Osteocyte (in vitro differentiated cells): ENCODE measurements around the gene F11. TPM values are rescaled to one million over a fixed set of nuclear protein-coding genes. Genes with fewer than 3 reads are reported as not detected.
"Not testable (repeated sequence)": the region's sequence is repeated elsewhere in the genome, so short reads cannot be mapped to it uniquely, and the experiment has no call there.

Source experiments
- DNase-seq: peaks from one replicate; pipeline ENCODE4 v3.0.0; 2021; ENCODE audit warnings: mixed read lengths; ENCODE audit not compliant: unreplicated experiment; ENCODE audit errors: extremely low spot score
- H3K27ac Mint-ChIP-seq: one replicate; pipeline ENCODE4 v1.8.0; 2021; ENCODE audit warnings: mild to moderate bottlenecking, mixed read lengths; ENCODE audit not compliant: unreplicated experiment
- H3K27me3 Mint-ChIP-seq: one replicate; pipeline ENCODE4 v1.8.0; 2021; ENCODE audit warnings: mixed read lengths; ENCODE audit not compliant: unreplicated experiment
- H3K36me3 Mint-ChIP-seq: one replicate; pipeline ENCODE4 v1.8.0; 2021; ENCODE audit warnings: mixed read lengths; ENCODE audit not compliant: unreplicated experiment
- H3K4me1 Mint-ChIP-seq: one replicate; pipeline ENCODE4 v1.8.0; 2021; ENCODE audit warnings: mixed read lengths; ENCODE audit not compliant: unreplicated experiment
- H3K4me3 Mint-ChIP-seq: one replicate; pipeline ENCODE4 v1.8.0; 2021; ENCODE audit warnings: mild to moderate bottlenecking, moderate library complexity, mixed read lengths; ENCODE audit not compliant: unreplicated experiment
- H3K9me3 Mint-ChIP-seq: one replicate; pipeline ENCODE4 v1.8.0; 2021; ENCODE audit warnings: mixed read lengths; ENCODE audit not compliant: unreplicated experiment
- total RNA-seq: library from RNA; stranded (reverse); gene quantifications from 2 replicates; pipeline ENCODE4 v1.2.1, GENCODE V29; 2021
- TF ChIP-seq, protein P1 (sequence below): fragments of 200-600 bp; sonication (generic); IDR thresholded peaks from 2 replicates; pipeline ENCODE4 v1.5.0; 2021; ENCODE audit warnings: antibody characterized with exemption, mild to moderate bottlenecking, moderate library complexity

Gene F11
- total RNA-seq, 1 donor from 2014 or later = not detected

DNA sequence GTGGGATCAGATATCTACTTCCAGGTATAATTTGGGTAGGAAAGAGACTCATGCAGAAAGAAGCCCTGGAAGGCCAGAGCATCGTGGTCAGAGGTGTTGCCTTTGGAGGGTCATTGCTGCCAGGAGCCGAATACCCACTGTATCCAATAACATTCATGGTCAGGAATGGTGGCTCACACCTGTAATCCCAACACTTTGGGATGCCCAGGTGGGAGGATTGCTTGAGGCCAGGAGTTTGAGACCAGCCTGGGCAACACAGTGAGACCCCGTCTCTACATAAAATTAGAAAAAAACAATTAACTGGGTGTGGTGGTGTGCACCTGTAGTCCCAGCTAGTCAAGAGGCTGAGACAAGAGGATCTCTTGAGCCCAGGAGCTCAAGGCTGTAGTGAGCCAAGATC, 10.9 kb upstream of the F11 start:
- H3K4me1 Mint-ChIP-seq = peaks cover 2% of the 10 kb centered on the region
- TF ChIP-seq, protein P1, sequence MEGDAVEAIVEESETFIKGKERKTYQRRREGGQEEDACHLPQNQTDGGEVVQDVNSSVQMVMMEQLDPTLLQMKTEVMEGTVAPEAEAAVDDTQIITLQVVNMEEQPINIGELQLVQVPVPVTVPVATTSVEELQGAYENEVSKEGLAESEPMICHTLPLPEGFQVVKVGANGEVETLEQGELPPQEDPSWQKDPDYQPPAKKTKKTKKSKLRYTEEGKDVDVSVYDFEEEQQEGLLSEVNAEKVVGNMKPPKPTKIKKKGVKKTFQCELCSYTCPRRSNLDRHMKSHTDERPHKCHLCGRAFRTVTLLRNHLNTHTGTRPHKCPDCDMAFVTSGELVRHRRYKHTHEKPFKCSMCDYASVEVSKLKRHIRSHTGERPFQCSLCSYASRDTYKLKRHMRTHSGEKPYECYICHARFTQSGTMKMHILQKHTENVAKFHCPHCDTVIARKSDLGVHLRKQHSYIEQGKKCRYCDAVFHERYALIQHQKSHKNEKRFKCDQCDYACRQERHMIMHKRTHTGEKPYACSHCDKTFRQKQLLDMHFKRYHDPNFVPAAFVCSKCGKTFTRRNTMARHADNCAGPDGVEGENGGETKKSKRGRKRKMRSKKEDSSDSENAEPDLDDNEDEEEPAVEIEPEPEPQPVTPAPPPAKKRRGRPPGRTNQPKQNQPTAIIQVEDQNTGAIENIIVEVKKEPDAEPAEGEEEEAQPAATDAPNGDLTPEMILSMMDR = no peak
- H3K36me3 Mint-ChIP-seq = peaks cover 1% of the 10 kb centered on the region
- no peak for DNase-seq
- H3K4me3 Mint-ChIP-seq = no peak overlapping the region
- H3K27me3 Mint-ChIP-seq = peaks cover 29% of the 10 kb centered on the region
- no peak overlapping the region for H3K27ac Mint-ChIP-seq
- H3K9me3 Mint-ChIP-seq = no peaks in the 10 kb centered on the region

DNA sequence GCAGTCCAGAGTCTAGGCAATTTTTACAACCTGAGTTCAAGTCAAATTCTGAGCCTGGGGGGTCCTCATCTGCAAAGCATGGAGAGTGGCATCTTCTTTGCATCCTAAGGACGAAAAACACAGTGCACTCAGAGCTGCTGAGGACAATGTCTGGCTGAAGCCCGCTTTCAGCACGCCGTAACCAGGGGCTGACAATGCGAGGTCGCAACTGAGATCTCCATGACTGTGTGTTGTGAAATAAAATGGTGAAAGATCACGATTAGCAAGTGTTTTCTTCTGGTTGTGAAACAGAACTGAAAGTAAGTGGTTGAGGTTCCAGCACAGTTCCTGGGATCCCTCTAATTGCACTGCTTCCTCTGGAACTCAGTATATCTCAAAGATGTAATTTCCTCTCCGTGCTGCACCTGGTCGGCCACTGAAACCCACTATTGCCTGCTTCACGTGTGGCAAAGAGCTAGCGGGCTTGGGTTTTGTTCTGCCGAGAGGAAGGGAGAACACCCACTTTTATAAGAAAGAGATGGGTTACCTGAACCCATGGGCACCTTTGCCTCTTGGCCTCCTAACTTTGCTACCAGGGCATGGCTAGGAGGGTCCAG, 7.7 kb upstream of the F11 start:
- Mint-ChIP-seq H3K27ac (no peak overlapping the region), H3K27me3 (peaks cover 22% of the 10 kb centered on the region), H3K36me3 (peaks cover 1% of the 10 kb centered on the region), H3K4me3 (no peak overlapping the region), H3K4me1 (peaks cover 9% of the 10 kb centered on the region), H3K9me3 (no peaks in the 10 kb centered on the region)
- TF ChIP-seq, protein P1 = no peak
- DNase-seq = no peak

DNA sequence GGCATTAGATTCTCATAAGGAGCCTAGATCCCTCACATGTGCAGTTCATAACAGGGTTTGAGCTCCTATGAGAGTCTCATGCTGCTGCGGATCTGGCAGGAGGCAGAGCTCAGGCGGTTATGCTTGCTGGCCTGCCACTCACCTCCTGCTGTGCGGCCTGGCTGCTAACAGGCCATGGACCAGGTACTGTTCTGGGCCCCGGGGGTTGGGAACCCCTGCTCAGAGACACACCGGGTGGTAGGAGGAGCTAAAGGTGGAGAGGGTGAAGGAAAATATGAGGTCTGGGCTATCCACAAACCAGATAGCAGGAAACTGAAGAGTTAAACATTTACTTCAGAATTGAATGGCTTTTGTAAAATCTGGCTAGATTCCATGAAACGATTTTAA, 5.9 kb upstream of the F11 start:
- Mint-ChIP-seq H3K27ac (no peak overlapping the region), H3K27me3 (peaks cover 13% of the 10 kb centered on the region), H3K36me3 (peaks cover 1% of the 10 kb centered on the region), H3K4me3 (no peak overlapping the region), H3K9me3 (no peaks in the 10 kb centered on the region), H3K4me1 (peaks cover 9% of the 10 kb centered on the region)
- no peak for DNase-seq
- TF ChIP-seq, protein P1 = no peak

DNA sequence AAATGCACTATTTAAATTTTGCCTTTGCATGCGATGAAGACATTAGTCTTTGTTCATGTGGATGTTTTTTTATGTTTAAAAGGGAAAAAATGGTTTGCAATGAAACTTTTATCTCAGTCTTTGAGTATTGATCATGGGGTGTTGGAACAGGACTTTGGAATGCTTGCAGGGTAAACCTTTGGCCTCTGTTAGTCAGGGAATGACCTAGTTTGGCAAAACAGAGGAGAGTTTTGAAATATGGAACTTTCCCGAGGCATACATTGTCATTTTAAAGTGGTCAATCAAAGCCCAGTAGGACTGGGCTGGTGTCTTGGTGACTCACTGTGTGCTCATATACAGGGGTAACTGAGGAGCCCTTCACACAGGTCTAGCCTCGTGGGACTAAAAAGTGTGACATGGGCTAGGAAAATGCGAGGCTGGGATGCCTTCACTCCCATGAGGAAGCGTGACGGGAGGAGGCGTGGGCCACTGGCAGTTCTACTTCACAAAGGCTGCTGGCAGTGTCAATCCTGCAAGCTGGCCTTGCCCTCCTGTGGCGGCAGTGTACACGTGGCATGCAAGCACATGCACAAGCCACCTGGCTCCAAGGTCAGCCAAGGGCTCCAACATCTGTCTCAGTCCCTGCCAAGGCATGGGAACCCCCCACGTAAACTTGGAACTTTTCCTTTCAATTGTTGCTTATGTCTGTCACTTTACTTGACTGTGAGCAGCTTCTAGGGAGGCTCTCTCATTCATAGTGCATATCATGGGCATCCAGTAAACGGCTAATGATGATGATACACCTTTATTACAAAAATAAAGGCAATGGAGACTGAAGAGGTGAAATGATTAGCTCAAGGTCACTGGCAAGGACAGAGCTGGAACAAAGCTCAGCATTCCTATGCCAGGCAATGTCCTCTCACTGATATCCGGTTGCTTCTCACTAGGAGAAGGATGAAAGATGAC, 5.2 kb upstream of the F11 start:
- Mint-ChIP-seq H3K4me3 (no peak overlapping the region), H3K4me1 (peaks cover 9% of the 10 kb centered on the region), H3K27ac (no peak overlapping the region), H3K36me3 (peaks cover 1% of the 10 kb centered on the region), H3K9me3 (no peaks in the 10 kb centered on the region), H3K27me3 (peaks cover 11% of the 10 kb centered on the region)
- DNase-seq = no peak
- TF ChIP-seq, protein P1 = no peak

DNA sequence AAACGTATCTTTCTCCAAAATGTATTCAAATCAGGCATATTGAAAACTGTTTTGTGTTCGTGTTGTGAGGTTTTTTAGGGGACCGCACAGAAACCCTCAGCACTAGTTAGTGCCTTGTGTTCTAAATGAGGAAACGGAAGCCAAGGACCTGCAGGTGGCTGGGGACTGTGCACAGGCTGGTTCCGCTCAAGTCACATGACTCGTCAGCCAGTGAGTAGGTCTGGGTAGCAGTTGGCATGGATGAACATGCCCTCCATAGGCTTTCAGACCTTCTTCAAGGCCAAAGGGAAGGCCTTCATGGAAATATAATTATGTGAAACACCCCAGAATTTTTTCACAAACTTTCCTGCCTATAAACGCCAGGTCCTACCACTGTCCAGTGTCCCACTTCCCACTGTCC, 1.3 kb upstream of the F11 start:
- no peaks in the 10 kb centered on the region for H3K36me3 Mint-ChIP-seq

GRCh38 chr4:186265250-186265649, 739 bp upstream of the F11 start:
- not testable (repeated sequence) for H3K27ac Mint-ChIP-seq, DNase-seq, H3K9me3 Mint-ChIP-seq, H3K4me3 Mint-ChIP-seq, H3K36me3 Mint-ChIP-seq
- Mint-ChIP-seq H3K4me1 (peaks cover 15% of the 10 kb centered on the region), H3K27me3 (peaks cover 12% of the 10 kb centered on the region)

More for the DNA sequence above, 1.3 kb upstream of the F11 start:
- Mint-ChIP-seq H3K4me1 (peaks cover 19% of the 10 kb centered on the region), H3K4me3 (no peak overlapping the region), H3K27me3 (peaks cover 14% of the 10 kb centered on the region), H3K9me3 (peaks cover 4% of the 10 kb centered on the region), H3K27ac (no peak overlapping the region)
- TF ChIP-seq, protein P1 = no peak
- DNase-seq = no peak
